HEK293 (cell line): Measurements from ENCODE around the gene UNC5CL.
"Not testable (repeated sequence)": the region's sequence is repeated elsewhere in the genome, so short reads cannot be mapped to it uniquely, and the experiment has no call there.

Source experiments
- BCL11A ChIP-seq: fragments of 450-650 bp; formaldehyde crosslinking; IDR thresholded peaks from 2 replicates; pipeline ENCODE4 v1.5.1; 2016; ENCODE audit warnings: low read depth, missing biosample characterization, missing genetic modification characterization
- TCF7L2 ChIP-seq: IDR thresholded peaks from 2 replicates; pipeline ENCODE4 v1.6.1; 2011; ENCODE audit warnings: low read depth, mild to moderate bottlenecking, inconsistent platforms, low read length, moderate library complexity, borderline replicate concordance
- ZBTB1 ChIP-seq: fragments of 450-650 bp; formaldehyde crosslinking; IDR thresholded peaks from 2 replicates; pipeline ENCODE4 v1.5.1; 2016; ENCODE audit warnings: missing biosample characterization, missing genetic modification characterization
- ZNF521 ChIP-seq: fragments of 450-650 bp; formaldehyde crosslinking; IDR thresholded peaks from 2 replicates; pipeline ENCODE4 v1.5.1; 2017; ENCODE audit warnings: missing biosample characterization, mild to moderate bottlenecking, missing genetic modification characterization
- ZNF624 ChIP-seq: fragments of 450-650 bp; formaldehyde crosslinking; IDR thresholded peaks from 2 replicates; pipeline ENCODE4 v1.5.1; 2017; ENCODE audit warnings: missing biosample characterization, missing genetic modification characterization
- TF ChIP-seq, protein P1 (sequence below): fragments of 450-650 bp; formaldehyde crosslinking; IDR thresholded peaks from 2 replicates; pipeline ENCODE4 v1.5.1; 2016; ENCODE audit warnings: missing biosample characterization, missing genetic modification characterization
- TF ChIP-seq, protein P2 (sequence below): fragments of 450-650 bp; formaldehyde crosslinking; IDR thresholded peaks from 2 replicates; pipeline ENCODE4 v1.5.1; 2016; ENCODE audit warnings: missing biosample characterization, missing genetic modification characterization, low read depth

DNA sequence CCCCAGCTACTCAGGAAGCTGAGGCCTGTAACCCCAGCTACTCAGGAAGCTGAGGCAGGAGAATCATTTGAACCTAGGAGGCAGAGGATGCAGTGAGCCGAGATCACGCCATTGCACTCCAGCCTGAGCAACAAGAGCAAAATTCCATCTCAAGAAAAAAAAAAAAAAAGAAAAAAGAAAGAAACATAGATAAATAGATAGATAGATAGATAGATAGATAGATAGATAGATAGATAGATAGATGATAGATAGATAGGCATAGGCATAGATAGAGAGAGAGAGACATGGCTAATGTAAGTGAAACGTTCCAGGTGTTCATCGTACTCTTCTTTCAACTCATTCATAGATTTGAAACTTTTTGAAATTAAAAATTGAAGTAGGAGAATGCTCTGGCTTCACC lies 32.0 kb downstream of the UNC5CL start:
- TF ChIP-seq TCF7L2; ZNF624 (tag by site-specific recombination); ZNF521; BCL11A (tag by site-specific recombination); ZBTB1: not testable (repeated sequence)
- TF ChIP-seq, protein P1, sequence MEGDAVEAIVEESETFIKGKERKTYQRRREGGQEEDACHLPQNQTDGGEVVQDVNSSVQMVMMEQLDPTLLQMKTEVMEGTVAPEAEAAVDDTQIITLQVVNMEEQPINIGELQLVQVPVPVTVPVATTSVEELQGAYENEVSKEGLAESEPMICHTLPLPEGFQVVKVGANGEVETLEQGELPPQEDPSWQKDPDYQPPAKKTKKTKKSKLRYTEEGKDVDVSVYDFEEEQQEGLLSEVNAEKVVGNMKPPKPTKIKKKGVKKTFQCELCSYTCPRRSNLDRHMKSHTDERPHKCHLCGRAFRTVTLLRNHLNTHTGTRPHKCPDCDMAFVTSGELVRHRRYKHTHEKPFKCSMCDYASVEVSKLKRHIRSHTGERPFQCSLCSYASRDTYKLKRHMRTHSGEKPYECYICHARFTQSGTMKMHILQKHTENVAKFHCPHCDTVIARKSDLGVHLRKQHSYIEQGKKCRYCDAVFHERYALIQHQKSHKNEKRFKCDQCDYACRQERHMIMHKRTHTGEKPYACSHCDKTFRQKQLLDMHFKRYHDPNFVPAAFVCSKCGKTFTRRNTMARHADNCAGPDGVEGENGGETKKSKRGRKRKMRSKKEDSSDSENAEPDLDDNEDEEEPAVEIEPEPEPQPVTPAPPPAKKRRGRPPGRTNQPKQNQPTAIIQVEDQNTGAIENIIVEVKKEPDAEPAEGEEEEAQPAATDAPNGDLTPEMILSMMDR (tag by site-specific recombination): not testable (repeated sequence)
- TF ChIP-seq, protein P2, sequence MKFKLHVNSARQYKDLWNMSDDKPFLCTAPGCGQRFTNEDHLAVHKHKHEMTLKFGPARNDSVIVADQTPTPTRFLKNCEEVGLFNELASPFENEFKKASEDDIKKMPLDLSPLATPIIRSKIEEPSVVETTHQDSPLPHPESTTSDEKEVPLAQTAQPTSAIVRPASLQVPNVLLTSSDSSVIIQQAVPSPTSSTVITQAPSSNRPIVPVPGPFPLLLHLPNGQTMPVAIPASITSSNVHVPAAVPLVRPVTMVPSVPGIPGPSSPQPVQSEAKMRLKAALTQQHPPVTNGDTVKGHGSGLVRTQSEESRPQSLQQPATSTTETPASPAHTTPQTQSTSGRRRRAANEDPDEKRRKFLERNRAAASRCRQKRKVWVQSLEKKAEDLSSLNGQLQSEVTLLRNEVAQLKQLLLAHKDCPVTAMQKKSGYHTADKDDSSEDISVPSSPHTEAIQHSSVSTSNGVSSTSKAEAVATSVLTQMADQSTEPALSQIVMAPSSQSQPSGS (tag by site-specific recombination): not testable (repeated sequence)
